ENCODE results near the gene RNASE8.

RNASE8 gene

GRCh38 chr14:21072781-21073339 lies 15.2 kb downstream of the RNASE8 start:
- peak; percentile 11 for DNase-seq (ENCODE audit: low spot score)

DNA sequence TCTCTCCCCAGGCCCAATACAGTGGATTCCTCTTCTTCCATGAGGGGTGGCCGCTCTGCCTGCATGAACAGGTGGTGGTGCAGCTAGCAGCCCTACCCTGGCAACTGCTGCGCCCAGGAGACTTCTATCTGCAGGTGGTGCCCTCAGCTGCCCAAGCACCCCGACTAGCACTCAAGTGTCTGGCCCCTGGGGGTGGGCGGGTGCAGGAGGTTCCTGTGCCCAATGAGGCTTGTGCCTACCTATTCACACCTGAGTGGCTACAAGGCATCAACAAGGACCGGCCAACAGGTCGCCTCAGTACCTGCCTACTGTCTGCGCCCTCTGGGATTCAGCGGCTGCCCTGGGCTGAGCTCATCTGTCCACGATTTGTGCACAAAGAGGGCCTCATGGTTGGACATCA lies 16.3 kb downstream of the RNASE8 start:
- DNase-seq (ENCODE audit: low spot score): no peak

GRCh38 chr14:21074398-21075272 lies 17.0 kb downstream of the RNASE8 start:
- DNase-seq (ENCODE audit: low spot score): no peak

GRCh38 chr14:21075719-21076437 lies 18.3 kb downstream of the RNASE8 start:
- DNase-seq (ENCODE audit: low spot score): no peak

DNA sequence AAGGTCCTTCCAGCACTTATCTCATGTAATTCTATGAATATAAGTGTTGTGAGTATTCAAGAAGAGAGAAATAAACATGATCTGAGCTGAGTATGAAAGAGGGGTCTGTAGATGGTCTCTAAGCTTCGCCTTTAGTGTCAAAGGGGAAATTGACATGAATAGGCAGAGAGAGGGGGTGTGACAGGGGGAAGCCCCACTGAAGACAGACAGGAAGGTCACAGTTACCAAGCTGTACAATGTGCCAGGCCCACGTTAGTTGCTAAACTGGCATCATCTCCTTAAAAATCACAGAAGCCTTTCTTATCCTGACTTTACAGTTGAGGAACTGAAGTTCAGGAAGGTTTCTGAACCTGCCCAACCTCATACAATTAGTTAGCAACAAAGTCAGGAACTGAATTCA lies 20.1 kb downstream of the RNASE8 start:
- no peak for DNase-seq (ENCODE audit: low spot score)

DNA sequence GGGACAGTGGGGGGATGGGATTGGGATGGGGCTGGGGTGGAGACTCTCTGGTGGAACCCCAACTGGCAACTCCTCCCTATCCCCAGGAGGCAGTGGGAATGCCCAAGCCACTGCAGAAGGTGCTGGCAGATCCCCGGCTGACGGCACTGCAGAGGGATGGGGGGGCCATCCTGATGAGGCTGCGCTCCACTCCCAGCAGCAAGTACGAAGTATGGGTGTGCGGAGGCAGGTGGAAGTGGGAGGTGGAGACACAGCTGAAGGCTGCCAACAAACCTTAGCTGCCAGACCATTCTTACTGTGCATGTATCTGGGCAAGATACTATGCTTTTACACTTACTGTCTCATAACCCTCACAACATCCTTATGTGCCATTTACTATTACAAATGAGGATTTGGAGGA lies 20.7 kb downstream of the RNASE8 start:
- no peak for DNase-seq (ENCODE audit: low spot score)

DNA sequence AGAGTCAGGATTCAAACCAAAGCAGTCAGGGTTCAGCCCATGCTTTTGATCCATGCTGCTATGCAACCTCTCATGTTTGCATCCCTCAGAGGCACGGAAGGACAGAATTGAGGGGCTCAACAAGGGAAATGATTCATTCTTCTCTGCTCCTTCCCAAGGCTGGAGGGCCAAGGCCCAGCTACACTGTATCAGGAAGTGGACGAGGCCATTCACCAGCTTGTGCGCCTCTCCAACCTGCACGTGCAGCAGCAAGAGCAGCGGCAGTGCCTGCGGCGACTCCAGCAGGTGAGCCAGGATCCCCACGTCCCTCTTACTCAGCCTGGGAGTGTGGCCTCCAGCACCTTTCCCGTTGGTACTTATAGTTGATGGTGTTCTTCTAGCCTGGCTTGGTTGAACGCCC lies 21.1 kb downstream of the RNASE8 start:
- no peak for DNase-seq (ENCODE audit: low spot score)

- no peak for DNase-seq (ENCODE audit: low spot score)
Observed at GRCh38 chr14:21081521-21082142, 24.0 kb downstream of the RNASE8 start.

DNA sequence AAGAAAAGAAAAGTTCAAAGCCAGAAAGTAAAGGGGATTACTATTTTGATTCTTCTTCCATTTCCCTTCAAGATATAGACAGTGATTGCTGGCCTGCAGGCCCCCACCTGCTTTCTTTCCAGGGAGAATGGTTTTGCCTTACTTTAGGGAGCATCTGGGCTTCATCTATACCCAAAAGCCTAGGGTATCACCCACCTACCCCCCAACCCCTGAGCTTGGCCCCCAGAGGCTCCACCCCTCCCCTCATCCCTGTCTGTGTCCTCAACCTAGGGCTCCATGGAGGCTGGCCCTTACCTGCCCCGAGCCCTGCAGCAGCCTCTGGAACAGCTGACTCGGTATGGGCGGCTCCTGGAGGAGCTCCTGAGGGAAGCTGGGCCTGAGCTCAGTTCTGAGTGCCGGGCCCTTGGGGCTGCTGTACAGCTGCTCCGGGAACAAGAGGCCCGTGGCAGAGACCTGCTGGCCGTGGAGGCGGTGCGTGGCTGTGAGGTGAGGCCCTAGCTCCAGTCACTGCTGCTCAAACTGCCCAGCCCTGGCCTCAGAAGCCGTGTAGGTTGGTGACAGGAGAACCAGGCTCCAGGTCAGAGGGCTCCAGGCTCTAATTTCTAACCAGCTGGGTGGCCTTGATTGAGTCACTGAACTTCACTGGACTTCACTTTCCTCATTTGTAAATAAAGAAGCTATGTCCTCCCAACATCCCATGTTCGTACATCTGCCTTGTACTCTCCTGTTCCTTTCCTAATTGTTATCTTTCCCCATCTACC lies 26.1 kb downstream of the RNASE8 start:
- DNase-seq (ENCODE audit: low spot score): no peak

DNA sequence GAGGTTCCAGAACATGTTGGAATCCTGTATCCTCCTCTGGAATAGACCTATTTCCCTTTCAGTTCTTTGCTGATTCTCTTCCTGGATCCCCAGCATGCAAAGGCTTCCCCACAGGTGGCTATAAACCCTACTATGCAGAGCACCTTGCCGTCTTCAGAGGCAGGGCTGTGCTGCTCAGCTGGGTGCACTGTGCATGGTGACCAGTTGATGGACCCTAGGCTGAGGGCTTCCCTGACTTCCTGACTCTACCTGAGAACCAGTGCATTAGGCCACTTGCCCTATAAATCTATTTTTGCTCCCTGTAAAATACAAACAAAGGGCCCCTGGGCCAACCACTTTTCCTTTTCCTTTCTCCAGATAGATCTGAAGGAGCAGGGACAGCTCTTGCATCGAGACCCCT lies 26.8 kb downstream of the RNASE8 start:
- no peak for DNase-seq (ENCODE audit: low spot score)

GRCh38 chr14:21084998-21085853 lies 27.6 kb downstream of the RNASE8 start:
- DNase-seq (ENCODE audit: low spot score): peak; percentile 85

DNA sequence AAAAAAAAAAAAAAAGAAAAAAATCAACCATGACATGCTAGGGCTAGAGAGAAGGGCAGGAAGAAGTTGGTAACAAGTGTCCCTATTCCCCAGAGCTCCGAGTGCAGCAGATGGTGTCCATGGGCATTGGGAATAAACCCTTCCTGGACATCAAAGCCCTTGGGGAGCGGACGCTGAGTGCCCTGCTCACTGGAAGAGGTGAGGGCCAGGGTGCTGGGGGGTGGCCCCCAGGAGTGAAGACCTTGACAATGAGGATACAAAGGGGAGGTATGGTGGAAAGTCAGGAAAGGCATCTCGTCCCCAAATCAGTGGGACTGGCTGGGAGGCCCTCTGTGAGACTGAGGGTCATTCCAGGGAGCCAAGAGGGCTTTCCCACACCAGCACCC lies 29.3 kb downstream of the RNASE8 start:
- DNase-seq (ENCODE audit: low spot score): no peak

DNA sequence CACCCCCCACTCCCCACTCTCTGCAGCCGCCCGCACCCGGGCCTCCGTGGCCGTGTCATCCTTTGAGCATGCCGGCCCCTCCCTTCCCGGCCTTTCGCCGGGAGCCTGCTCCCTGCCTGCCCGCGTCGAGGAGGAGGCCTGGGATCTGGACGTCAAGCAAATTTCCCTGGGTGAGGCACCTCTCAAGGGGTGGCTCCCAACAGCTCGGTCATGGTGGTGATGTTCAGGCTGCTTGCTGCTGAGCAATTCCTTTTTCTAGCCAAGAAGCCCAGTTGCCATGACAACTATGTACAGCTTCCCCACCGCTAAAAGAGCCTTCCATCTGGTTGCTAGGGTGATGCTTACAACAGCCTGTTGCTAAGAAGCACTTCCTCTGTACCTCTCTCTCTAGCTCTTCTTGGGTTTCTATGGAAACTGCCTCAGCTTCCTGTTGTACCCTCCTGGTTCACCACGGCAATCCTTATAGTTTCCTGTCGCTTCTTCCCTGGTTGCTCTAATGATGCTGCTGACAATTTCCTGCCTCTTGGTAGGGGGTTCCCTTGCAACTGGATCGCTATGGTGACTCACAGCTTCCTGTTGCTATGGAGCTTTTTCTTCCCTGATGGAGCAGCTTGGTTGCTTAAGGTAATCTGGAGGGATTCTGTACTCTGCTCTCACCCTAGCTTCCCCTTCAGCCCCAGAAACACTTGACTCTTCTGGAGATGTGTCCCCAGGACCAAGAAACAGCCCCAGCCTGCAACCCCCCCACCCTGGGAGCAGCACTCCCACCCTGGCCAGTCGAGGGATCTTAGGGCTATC lies 29.9 kb downstream of the RNASE8 start:
- DNase-seq (ENCODE audit: low spot score): peak; percentile 92

DNA sequence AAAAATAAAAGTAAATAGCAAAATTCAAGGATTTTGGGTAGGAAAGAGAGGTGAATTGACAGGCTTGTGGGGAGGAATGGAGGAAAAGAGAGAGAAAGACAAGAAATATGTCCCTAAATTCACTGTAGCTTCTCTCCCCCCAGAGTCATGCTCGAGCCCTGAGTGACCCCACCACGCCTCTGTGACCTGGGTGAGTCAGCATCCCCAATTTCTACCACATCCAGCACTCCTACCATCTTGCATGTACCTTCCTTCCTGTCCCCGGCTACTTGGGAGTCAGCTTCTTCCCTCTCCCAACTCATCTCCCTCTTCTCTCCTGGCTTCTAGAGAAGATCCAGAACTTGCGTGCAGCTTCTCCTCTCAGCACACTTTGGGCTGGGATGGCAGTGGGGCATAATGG lies 31.1 kb downstream of the RNASE8 start:
- no peak for DNase-seq (ENCODE audit: low spot score)

- no peak for DNase-seq (ENCODE audit: low spot score)
Observed at GRCh38 chr14:21089271-21089670, 31.6 kb downstream of the RNASE8 start.

- DNase-seq (ENCODE audit: low spot score): no peak
Observed at GRCh38 chr14:21089877-21090193, 32.2 kb downstream of the RNASE8 start.

GRCh38 chr14:21090194-21090939 lies 32.7 kb downstream of the RNASE8 start:
- DNase-seq (ENCODE audit: low spot score): no peak

DNA sequence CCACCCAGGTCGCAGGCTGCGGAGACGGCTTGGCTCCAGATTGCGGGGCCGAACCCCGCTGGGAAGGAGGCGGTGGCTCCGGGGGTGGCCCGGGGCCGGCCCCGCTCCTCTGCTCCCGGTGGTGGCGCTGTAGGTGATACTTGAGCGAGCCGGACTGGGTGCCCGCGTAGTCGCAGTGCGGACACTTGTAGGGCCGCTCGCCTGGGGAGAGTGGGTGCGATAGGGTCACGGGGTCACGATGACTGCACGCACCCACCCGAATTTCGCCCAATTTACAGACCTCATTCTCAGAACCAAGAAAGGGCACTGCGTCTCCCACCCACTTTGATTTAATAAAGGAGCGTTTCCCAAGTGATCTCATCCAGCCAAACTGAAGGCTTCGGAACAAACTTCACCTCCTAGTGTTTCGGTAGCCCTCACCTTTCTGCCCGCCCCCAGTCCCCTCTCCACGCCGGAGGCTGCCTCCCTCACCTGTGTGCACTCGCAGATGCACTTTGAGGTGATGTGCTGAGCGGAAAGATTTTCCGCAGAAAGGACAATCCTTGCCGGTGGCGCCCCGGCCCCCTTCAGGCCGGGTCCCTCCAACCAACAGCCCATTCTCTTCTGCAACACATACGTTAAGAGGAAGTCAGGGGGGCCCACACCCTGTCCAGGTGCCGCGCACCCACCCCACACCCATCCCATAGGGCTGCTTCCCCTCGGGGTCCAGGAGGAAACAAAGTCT lies 33.5 kb downstream of the RNASE8 start:
- DNase-seq (ENCODE audit: low spot score): no peak

- no peak for DNase-seq (ENCODE audit: low spot score)
Observed at GRCh38 chr14:21091821-21092272, 34.2 kb downstream of the RNASE8 start.

Measured in AG08396 (cell line).